Activated CD8-positive, alpha-beta memory T cell treated with anti-CD3 and anti-CD28 coated beads for 24 hours (primary cell): Measurements from ENCODE around the gene DDRGK1.
"Not testable (repeated sequence)": the region's sequence is repeated elsewhere in the genome, so short reads cannot be mapped to it uniquely, and the experiment has no call there.

Experiments
- DNase-seq: peaks from one replicate; pipeline ENCODE4 v3.0.0-alpha.2; 2020

DDRGK1 gene

DNA sequence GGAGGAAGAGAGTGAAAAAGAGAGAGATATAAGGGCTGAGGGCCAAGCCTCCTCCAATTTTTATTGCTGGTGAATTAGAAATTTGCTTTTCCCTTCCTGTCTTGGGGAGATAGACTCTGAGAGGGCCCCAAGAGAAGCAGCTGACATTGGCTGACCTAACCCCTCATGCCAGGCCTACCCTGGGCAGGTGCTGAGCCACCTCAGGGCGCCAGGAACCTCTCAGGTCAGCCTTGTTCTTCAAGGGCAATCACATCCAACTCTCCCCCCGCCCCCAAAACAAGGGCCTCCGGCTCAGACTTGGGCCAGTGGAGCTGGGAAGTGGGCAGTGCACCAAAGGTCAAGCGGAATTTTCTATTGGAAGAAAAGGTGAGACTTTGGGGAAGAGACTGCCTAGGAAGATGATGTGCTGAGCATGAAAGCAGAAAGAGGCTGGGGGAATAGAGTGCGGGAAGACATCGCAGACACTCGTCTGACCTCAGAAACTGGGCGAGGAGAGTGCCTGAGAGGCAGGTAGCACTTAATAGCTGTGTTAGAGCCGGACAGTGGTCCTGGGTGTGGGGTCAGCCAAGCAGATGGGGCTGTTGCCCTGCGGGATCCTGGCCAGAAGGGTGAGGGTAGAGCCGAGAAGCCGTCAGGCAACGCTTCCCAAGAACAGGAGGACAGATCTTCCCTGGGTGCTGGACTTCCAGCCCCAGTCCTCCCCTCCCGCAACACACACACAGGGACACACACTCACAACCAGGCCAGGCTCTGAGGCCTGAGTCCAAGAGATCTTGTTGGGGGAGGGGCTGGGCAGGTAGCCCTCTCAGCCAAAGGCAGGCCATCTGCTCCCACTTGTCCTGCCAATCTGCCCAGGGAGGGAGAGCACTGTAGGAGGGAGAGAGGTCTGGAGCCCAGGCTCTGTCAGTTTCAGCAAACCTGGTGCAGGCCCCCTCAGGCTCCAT, 41.1 kb downstream of the DDRGK1 start:
- no peak for DNase-seq

DNA sequence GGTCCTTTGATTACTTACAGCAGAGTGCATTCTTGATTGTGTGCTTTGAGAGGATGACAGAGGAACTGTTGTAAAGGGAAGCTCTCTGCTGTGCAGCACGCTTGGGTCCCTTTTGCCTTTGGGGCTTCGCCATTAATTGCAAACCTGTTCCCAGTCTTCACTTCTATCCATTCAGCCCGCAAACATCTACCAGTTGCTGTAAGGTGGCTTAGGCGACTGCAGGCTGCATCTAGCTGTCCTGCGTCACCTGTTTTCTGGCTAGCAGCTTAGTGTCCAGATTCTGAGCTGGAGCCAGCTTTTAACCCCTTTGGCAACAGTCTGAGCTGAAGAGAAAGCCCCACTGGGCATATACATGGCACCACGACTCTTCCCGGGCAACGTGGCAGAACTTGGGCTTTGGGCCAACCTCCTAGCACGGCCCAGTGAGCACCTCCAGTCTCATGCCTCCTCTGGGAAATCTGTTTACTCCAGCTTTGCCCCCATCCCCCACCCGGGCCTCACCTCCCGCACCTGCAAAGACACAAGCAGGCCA, 42.3 kb downstream of the DDRGK1 start:
- no peak for DNase-seq

- no peak for DNase-seq
Observed at GRCh38 chr20:3161316-3162079, 43.0 kb downstream of the DDRGK1 start.

DNA sequence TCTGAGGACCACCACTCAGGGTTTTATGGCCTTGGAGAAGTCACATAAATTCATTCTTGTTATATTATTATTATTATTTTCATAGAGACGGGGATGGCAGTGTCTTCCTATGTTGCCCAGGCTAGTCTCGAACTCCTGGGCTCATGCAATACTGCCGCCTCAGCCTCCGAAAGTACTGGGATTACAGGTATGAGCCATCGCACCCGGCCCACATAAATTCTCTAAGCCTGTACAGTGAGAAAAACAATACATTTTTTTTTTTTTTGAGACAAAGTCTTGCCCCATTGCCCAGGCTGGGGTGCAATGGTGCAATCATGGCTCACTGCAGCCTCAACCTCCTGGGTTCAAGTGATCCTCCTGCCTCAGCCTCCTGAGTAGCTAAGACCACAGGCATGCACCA, 44.1 kb downstream of the DDRGK1 start:
- no peak for DNase-seq

- no peak for DNase-seq
Observed at GRCh38 chr20:3158968-3159431, 45.5 kb downstream of the DDRGK1 start.

GRCh38 chr20:3157817-3158216, 46.7 kb downstream of the DDRGK1 start:
- DNase-seq = no peak

DNA sequence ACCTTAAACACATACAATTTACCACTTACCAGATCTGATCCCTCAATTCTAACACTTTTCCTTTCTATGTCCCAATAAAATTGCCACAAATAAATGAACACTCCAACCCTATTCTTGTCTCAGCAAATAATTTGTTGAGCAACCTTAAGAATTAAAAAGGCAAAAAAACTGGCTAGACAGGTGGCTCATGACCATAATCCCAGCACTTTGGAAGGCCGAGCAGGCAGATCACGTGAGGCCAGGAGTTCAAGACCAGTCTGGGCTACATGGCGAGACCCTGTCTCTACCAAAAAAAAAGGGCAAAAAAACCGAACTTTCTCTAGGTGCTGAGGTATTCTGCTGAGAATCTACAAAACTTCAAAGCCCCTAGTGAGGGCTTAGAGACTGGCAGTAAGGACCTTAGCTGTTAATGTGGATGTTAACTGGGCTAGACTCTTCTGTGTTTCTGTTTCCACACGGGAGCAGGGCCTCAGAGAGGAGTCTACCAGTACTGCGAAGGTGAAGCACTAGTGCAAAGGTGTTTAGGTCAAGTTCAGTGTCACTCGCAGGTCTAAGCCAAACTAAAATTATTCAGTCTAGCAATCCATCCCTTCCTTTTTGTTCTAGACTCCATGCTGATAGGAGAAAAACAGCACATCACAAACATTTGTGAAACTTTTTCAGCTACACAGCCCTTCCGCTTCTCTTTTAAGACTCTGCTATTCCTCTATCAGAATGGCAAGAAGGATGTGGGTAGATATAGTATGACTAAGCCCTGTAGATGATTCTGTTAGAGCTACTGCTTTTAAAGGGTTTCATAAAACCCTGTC, 47.5 kb downstream of the DDRGK1 start:
- DNase-seq = no peak

- DNase-seq = not testable (repeated sequence)
Observed at GRCh38 chr20:3152057-3152644, 52.3 kb downstream of the DDRGK1 start.

GRCh38 chr20:3150908-3151307, 53.6 kb downstream of the DDRGK1 start:
- DNase-seq = no peak

DNA sequence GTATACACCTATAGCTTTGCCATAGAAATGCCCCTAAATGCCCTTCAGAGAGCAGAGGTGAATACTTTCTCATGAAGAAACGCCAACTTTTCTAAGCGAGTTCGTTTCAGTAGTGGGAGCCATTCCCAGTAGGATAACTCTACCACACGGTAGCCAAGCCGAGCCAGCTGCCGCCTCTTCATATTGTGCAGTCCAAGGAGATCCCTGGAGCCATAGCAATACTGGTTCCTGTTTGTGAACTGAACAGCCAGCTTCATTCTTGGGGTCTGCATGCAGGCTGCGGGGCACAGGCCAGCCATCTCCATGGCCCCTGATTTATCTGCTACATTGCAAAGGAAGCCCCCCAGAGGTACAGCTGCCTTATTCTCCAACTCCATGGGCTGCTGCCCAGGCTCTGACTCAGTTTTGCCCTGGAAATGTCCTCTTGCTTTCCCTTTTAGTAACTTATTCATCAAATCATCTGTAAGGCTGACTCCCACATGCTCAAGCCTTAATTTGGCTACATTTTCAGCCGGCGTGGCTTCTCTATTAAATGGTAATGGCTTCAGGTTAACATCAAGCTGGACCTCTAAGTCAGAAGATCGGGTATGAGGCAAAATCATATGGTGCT, 57.6 kb downstream of the DDRGK1 start:
- DNase-seq = no peak

DNA sequence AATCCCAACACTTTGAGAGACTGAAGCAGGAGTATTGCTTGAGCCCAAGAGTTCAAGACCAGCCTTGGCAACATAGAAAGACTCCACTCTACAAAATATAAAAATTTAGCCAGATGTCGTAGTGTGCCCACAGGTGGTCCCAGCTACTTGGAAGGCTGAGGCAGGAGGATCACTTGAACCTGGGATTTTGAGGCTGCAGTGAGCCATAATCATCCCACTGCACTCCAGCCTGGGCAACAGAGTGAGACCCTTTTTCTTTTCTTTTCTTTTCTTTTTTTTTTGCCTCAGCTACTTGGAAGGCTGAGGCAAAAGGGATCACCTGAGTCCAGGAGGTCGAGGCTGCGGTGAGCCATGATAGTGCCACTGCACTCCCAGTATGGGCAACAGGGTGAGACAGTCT, 62.7 kb downstream of the DDRGK1 start:
- DNase-seq = no peak
